OCI-LY1 (cell line): ENCODE measurements around the gene PCDHGB2.
"Not testable (repeated sequence)": the region's sequence is repeated elsewhere in the genome, so short reads cannot be mapped to it uniquely, and the experiment has no call there.

Experiments used
- H2AFZ ChIP-seq: fragments of 200-600 bp; sonication (generic), shearing (Covaris generic); 2 replicates; pipeline ENCODE4 v1.6.0; 2014; ENCODE audit warnings: antibody characterized with exemption, mild to moderate bottlenecking, low read length
- H3F3A ChIP-seq: fragments of 200-600 bp; sonication (generic), shearing (Covaris generic); 2 replicates; pipeline ENCODE4 v1.6.0; 2014; ENCODE audit warnings: mild to moderate bottlenecking, antibody characterized with exemption, low read length, moderate library complexity; ENCODE audit not compliant: insufficient read depth
- H3K27ac ChIP-seq: fragments of 200-600 bp; sonication (generic); 2 replicates; pipeline ENCODE4 v1.5.1; 2014; ENCODE audit warnings: low read length, mixed run types, mild to moderate bottlenecking, low read depth; ENCODE audit not compliant: poor library complexity, severe bottlenecking
- H3K27me3 ChIP-seq: fragments of 200-600 bp; sonication (generic); 2 replicates; pipeline ENCODE4 v1.6.0; 2014; ENCODE audit warnings: antibody characterized with exemption, mild to moderate bottlenecking, low read length, moderate library complexity; ENCODE audit not compliant: insufficient read depth
- H3K36me3 ChIP-seq: fragments of 200-600 bp; sonication (generic); 2 replicates; pipeline ENCODE4 v1.6.1; 2014; ENCODE audit warnings: mild to moderate bottlenecking, antibody characterized with exemption, low read length, moderate library complexity, mixed read lengths; ENCODE audit not compliant: insufficient read depth
- H3K4me1 ChIP-seq: fragments of 200-600 bp; sonication (generic); 2 replicates; pipeline ENCODE4 v1.5.1; 2014; ENCODE audit warnings: mild to moderate bottlenecking, low read length, moderate library complexity; ENCODE audit not compliant: insufficient read depth, severe bottlenecking
- H3K4me2 ChIP-seq: fragments of 200-600 bp; sonication (generic), shearing (Covaris generic); 2 replicates; pipeline ENCODE4 v1.6.1; 2014; ENCODE audit warnings: low read length
- H3K4me3 ChIP-seq: fragments of 200-600 bp; sonication (generic); 2 replicates; pipeline ENCODE4 v1.5.1; 2014; ENCODE audit warnings: low read length, low read depth, mild to moderate bottlenecking, mixed read lengths; ENCODE audit not compliant: poor library complexity, severe bottlenecking
- H3K79me2 ChIP-seq: fragments of 200-600 bp; shearing (Covaris generic); 2 replicates; pipeline ENCODE4 v1.6.1; 2016; ENCODE audit warnings: mixed run types, low read length, mixed read lengths; ENCODE audit not compliant: insufficient read depth
- H3K9ac ChIP-seq: fragments of 200-600 bp; sonication (generic), shearing (Covaris generic); 2 replicates; pipeline ENCODE4 v1.6.1; 2014; ENCODE audit warnings: mild to moderate bottlenecking, low read length, mixed read lengths
- H3K9me2 ChIP-seq: fragments of 200-600 bp; sonication (generic), shearing (Covaris generic); 2 replicates; pipeline ENCODE4 v1.6.1; 2014; ENCODE audit warnings: low read depth, mild to moderate bottlenecking, low read length, mixed read lengths
- H3K9me3 ChIP-seq: fragments of 200-600 bp; shearing (Covaris generic); 2 replicates; pipeline ENCODE4 v1.6.1; 2014; ENCODE audit warnings: low read length, mixed read lengths
- H4K20me1 ChIP-seq: fragments of 200-600 bp; sonication (generic), shearing (Covaris generic); 2 replicates; pipeline ENCODE4 v1.6.0; 2016; ENCODE audit warnings: mild to moderate bottlenecking, low read length; ENCODE audit not compliant: insufficient read depth
- EZH2 ChIP-seq: fragments of 200-600 bp; sonication (generic), shearing (Covaris generic); IDR thresholded peaks from 2 replicates; pipeline ENCODE4 v1.8.0; 2017; ENCODE audit warnings: borderline replicate concordance, mixed run types, mild to moderate bottlenecking, antibody characterized with exemption, low read length, moderate library complexity, mixed read lengths
- TF ChIP-seq, protein P1 (sequence below): fragments of 200-600 bp; sonication (generic), shearing (Covaris generic); IDR thresholded peaks from 2 replicates; pipeline ENCODE4 v1.5.1; 2017; ENCODE audit warnings: mild to moderate bottlenecking, antibody characterized with exemption, low read length, moderate library complexity, mixed read lengths

The PCDHGB2 gene

DNA sequence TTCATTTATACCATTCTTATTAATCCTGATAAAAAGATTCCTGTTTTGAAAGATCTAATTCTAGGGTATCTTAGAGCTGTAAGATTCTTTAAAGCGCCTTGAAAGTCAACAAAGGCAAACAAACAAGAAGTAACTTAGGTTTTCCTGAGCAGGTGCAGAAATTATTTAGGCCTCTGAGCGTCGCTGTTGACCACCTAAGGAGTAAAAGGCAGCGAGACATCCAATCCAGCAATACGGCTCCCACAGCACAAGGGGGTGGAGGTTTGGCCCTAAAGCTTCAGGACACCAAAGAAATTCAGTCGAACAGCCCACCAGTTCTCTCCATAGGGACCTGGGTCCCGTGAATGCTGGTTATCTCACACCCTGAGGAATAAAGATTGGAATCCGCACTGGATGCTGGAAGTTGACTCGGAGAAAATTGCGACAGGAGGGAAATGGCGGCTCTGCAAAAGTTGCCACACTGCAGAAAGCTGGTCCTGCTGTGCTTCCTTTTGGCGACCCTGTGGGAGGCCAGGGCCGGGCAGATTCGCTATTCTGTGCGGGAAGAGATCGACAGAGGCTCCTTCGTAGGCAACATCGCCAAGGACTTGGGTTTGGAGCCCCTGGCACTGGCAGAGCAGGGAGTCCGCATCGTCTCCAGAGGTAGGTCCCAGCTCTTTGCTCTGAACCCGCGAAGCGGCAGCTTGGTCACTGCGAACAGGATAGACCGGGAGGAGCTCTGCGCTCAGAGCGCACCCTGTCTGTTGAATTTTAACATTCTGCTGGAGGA is 21.1 kb upstream of the PCDHGB2 start, which contains the start of gene PCDHGA2:
Gene PCDHGA2 (plus strand): TSS at position 223 of the 769 bp plus-strand sequence.
- Histone ChIP-seq H3F3A (no peaks in the 10 kb centered on the region), H3K9me3 (peaks cover 39% of the 10 kb centered on the region), H3K27ac (no peak within 1 kb of the TSS), H3K79me2 (no peaks in the 10 kb centered on the region), H3K27me3 (no peaks in the 10 kb centered on the region), H4K20me1 (no peaks in the 10 kb centered on the region), H3K4me1 (peaks cover 6% of the 10 kb centered on the region), H3K9ac (no peak within 1 kb of the TSS), H3K9me2 (no peaks in the 10 kb centered on the region), H3K4me3 (no peak within 1 kb of the TSS), H2AFZ (no peak within 1 kb of the TSS), H3K36me3 (no peaks in the 10 kb centered on the region), H3K4me2 (no peak within 1 kb of the TSS)
- no peak for TF ChIP-seq EZH2
- TF ChIP-seq, protein P1, sequence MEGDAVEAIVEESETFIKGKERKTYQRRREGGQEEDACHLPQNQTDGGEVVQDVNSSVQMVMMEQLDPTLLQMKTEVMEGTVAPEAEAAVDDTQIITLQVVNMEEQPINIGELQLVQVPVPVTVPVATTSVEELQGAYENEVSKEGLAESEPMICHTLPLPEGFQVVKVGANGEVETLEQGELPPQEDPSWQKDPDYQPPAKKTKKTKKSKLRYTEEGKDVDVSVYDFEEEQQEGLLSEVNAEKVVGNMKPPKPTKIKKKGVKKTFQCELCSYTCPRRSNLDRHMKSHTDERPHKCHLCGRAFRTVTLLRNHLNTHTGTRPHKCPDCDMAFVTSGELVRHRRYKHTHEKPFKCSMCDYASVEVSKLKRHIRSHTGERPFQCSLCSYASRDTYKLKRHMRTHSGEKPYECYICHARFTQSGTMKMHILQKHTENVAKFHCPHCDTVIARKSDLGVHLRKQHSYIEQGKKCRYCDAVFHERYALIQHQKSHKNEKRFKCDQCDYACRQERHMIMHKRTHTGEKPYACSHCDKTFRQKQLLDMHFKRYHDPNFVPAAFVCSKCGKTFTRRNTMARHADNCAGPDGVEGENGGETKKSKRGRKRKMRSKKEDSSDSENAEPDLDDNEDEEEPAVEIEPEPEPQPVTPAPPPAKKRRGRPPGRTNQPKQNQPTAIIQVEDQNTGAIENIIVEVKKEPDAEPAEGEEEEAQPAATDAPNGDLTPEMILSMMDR, result peak; percentile 40; the same call in 1 of the 2 replicates

DNA sequence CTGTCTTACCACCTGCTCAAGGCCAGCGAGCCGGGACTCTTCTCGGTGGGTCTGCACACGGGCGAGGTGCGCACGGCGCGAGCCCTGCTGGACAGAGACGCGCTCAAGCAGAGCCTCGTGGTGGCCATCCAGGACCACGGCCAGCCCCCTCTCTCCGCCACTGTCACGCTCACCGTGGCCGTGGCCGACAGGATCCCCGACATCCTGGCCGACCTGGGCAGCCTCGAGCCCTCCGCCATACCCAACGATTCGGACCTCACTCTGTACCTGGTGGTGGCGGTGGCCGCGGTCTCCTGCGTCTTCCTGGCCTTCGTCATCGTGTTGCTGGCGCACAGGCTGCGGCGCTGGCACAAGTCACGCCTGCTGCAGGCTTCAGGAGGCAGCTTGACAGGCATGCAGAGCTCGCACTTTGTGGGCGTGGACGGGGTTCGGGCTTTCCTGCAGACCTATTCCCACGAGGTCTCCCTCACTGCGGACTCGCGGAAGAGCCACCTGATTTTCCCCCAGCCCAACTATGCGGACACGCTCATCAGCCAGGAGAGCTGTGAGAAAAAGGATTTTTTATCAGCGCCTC is 18.9 kb upstream of the PCDHGB2 start:
- not testable (repeated sequence) for H3K9ac ChIP-seq, H3K9me2 ChIP-seq, H3K36me3 ChIP-seq, H3K27ac ChIP-seq, H3K27me3 ChIP-seq, H3F3A ChIP-seq, H4K20me1 ChIP-seq, H3K4me1 ChIP-seq, H2AFZ ChIP-seq, H3K79me2 ChIP-seq, H3K4me3 ChIP-seq, H3K4me2 ChIP-seq
- H3K9me3 ChIP-seq, result peaks cover 34% of the 10 kb centered on the region

- Histone ChIP-seq H3F3A (no peaks in the 10 kb centered on the region), H3K27me3 (no peaks in the 10 kb centered on the region), H3K36me3 (no peaks in the 10 kb centered on the region), H3K27ac (no peak overlapping the region), H2AFZ (no peak overlapping the region), H3K4me1 (no peaks in the 10 kb centered on the region), H3K9ac (no peak overlapping the region), H3K9me2 (no peaks in the 10 kb centered on the region), H4K20me1 (no peaks in the 10 kb centered on the region), H3K4me3 (no peak overlapping the region), H3K4me2 (no peak overlapping the region), H3K9me3 (peaks cover 30% of the 10 kb centered on the region), H3K79me2 (no peaks in the 10 kb centered on the region)
- TF ChIP-seq EZH2, result no peak
- TF ChIP-seq, protein P1, result no peak
These were observed 17.0 kb upstream of the PCDHGB2 start for GRCh38 chr5:141342773-141343172.
